K562 (cell line): Measurements from ENCODE around the gene STOX1. TPM values are rescaled to one million over a fixed set of nuclear protein-coding genes. Genes with fewer than 3 reads are reported as not detected.

Experiments
- ARID3B ChIP-seq: fragments of 250-450 bp; sonication (Bioruptor Pico); IDR thresholded peaks from 2 replicates; pipeline ENCODE4 v1.4.0; 2020; ENCODE audit warnings: borderline replicate concordance
- ARNT ChIP-seq, 2 experiments: fragments of 450-650 bp; IDR thresholded peaks; 2 replicates each; pipeline ENCODE4 v1.6.1; 2016; ENCODE audit warnings: mild to moderate bottlenecking in 1 of 2
- CBX8 ChIP-seq: fragments of 200-600 bp; sonication (generic); IDR thresholded peaks from 2 replicates; pipeline ENCODE4 v1.6.1; 2012; ENCODE audit warnings: borderline replicate concordance, mixed run types, low read depth, mild to moderate bottlenecking, moderate library complexity, mixed read lengths, low read length, control low read depth, inconsistent platforms; ENCODE audit not compliant: poor library complexity, severe bottlenecking; ENCODE audit errors: extremely low read depth
- E2F4 ChIP-seq: sonication (generic); formaldehyde crosslinking; IDR thresholded peaks from 2 replicates; pipeline ENCODE4 v1.8.0; 2022; ENCODE audit warnings: mild to moderate bottlenecking, low read depth, missing genetic modification reagents
- HDAC6 ChIP-seq: IDR thresholded peaks from 2 replicates; pipeline ENCODE4 v1.6.1; 2012; ENCODE audit warnings: low read depth, mild to moderate bottlenecking, control low read depth, inconsistent platforms, low read length, moderate library complexity
- HDAC8 ChIP-seq: fragments of 450-650 bp; IDR thresholded peaks from 2 replicates; pipeline ENCODE4 v1.6.1; 2016; ENCODE audit warnings: mild to moderate bottlenecking, missing genetic modification characterization, moderate library complexity, missing compliant biosample characterization
- HOXB6 ChIP-seq: fragments of 250-450 bp; sonication (Bioruptor Pico); IDR thresholded peaks from 2 replicates; pipeline ENCODE4 v1.5.1; 2022; ENCODE audit warnings: mild to moderate bottlenecking, borderline replicate concordance
- KLF6 ChIP-seq: fragments of 250-450 bp; sonication (Bioruptor Pico); IDR thresholded peaks from 2 replicates; pipeline ENCODE4 v1.4.0; 2020; ENCODE audit warnings: mild to moderate bottlenecking, moderate library complexity, borderline replicate concordance
- MAZ ChIP-seq, 2 experiments: fragments of 450-650 bp in 1 of 2; sonication (generic) in 1 of 2; formaldehyde crosslinking; IDR thresholded peaks in 1 of 2; conservative IDR thresholded peaks in 1 of 2; 2 replicates each; pipeline versions ENCODE4 v1.4.0 to v1.5.0; 2020; ENCODE audit warnings: mild to moderate bottlenecking in 1 of 2, missing genetic modification reagents in 1 of 2
- MLX ChIP-seq, 2 experiments: fragments of 450-650 bp in 1 of 2; sonication (generic) in 1 of 2; formaldehyde crosslinking; conservative IDR thresholded peaks; 2 replicates each; pipeline versions ENCODE4 v1.4.0 to v1.8.1; 2020 to 2022; ENCODE audit warnings: mild to moderate bottlenecking in 1 of 2, missing genetic modification reagents in 1 of 2
- NR2F6 ChIP-seq: fragments of 450-650 bp; formaldehyde crosslinking; IDR thresholded peaks from 2 replicates; pipeline ENCODE4 v1.4.0; 2020; ENCODE audit warnings: mild to moderate bottlenecking
- SIN3B ChIP-seq: fragments of 450-650 bp; IDR thresholded peaks from 2 replicates; pipeline ENCODE4 v1.6.1; 2017; ENCODE audit warnings: low read depth, mild to moderate bottlenecking, moderate library complexity
- STAT5B ChIP-seq: fragments of 250-450 bp; sonication (Bioruptor Pico); IDR thresholded peaks from 2 replicates; pipeline ENCODE4 v1.8.0; 2021; ENCODE audit warnings: mild to moderate bottlenecking, inconsistent platforms
- STAT6 ChIP-seq: sonication (generic); formaldehyde crosslinking; IDR thresholded peaks from 2 replicates; pipeline ENCODE4 v1.8.1; 2023; ENCODE audit warnings: mild to moderate bottlenecking, missing genetic modification reagents
- TAF15 ChIP-seq: fragments of 200-400 bp; formaldehyde crosslinking; IDR thresholded peaks from 2 replicates; pipeline ENCODE4 v1.6.1; 2017; ENCODE audit warnings: mild to moderate bottlenecking, low read depth, low read length, moderate library complexity
- ZBTB7A ChIP-seq: IDR thresholded peaks from 2 replicates; pipeline ENCODE4 v1.6.1; 2011; ENCODE audit warnings: low read depth, mild to moderate bottlenecking, low read length, moderate library complexity, borderline replicate concordance; ENCODE audit not compliant: control insufficient read depth
- ZFP30 ChIP-seq: fragments of 250-450 bp; sonication (Bioruptor Pico); IDR thresholded peaks from 2 replicates; pipeline ENCODE4 v1.8.0; 2022; ENCODE audit warnings: moderate library complexity, mild to moderate bottlenecking, inconsistent platforms, borderline replicate concordance
- ZNF41 ChIP-seq: fragments of 250-450 bp; sonication (Bioruptor Pico); conservative IDR thresholded peaks from 2 replicates; pipeline ENCODE4 v1.4.0; 2020; ENCODE audit warnings: mild to moderate bottlenecking
- ZNF717 ChIP-seq: fragments of 250-450 bp; sonication (Bioruptor Pico); IDR thresholded peaks from 2 replicates; pipeline ENCODE4 v1.5.0; 2021
- ZNF76 ChIP-seq: fragments of 250-450 bp; sonication (Bioruptor Pico); IDR thresholded peaks from 2 replicates; pipeline ENCODE4 v1.4.0; 2020; ENCODE audit warnings: mild to moderate bottlenecking, moderate library complexity, borderline replicate concordance
- ZNF778 ChIP-seq: fragments of 450-650 bp; formaldehyde crosslinking; IDR thresholded peaks from 2 replicates; pipeline ENCODE4 v1.4.0; 2020; ENCODE audit warnings: mild to moderate bottlenecking, moderate library complexity
- polyA plus RNA-seq, 8 experiments: library from polyadenylated mRNA; depleted of rRNA in 4 of 8; stranded (reverse) in 5 of 8; unstranded in 3 of 8; fragments of >200 nt; fragmentation: Nextera tagmentation in 2 of 8; fragmentation: Illumina TruSeq in 1 of 8; extraction: Ambion mirVana in 2 of 8; extraction: Trizol in 1 of 8; gene quantifications; 2 replicates each; pipeline versions ENCODE4 v1.2.1 to v1.2.3, GENCODE V29; 2011 to 2014; ENCODE audit warnings: inconsistent platforms in 1 of 8, missing spikeins in 1 of 8
- total RNA-seq, 7 experiments: library from RNA; depleted of rRNA in 6 of 7; stranded (reverse); fragments of >200 nt in 6 of 7; fragmentation: Illumina TruSeq in 2 of 7; extraction: Trizol in 2 of 7; gene quantifications; 2 replicates each; pipeline versions ENCODE4 v1.2.1 to v1.2.3, GENCODE V29; 2011 to 2021; ENCODE audit warnings: low replicate concordance in 1 of 7

Gene STOX1
- total and polyA plus RNA-seq, 9 of the 15 experiments (the other 6 are each of a cell fraction or from before 2014, with no cell fraction given): 0.09 to 0.87 (median 0.29) TPM

- no peak for TF ChIP-seq ARID3B (CRISPR knock-in tag)
- no peak for TF ChIP-seq CBX8
- TF ChIP-seq NR2F6 (CRISPR knock-in tag): no peak
- TF ChIP-seq HOXB6 (CRISPR knock-in tag): no peak
- no peak for TF ChIP-seq E2F4 (CRISPR knock-in tag)
- peak; percentile 40; the same call in 1 of the 2 replicates for TF ChIP-seq HDAC8 (tag)
- TF ChIP-seq ZBTB7A: no peak
- TF ChIP-seq STAT5B (CRISPR knock-in tag): no peak
- TF ChIP-seq ARNT (IDR thresholded peaks at IDR 0.05): peak in 1 of 2 experiments; percentile 67; a peak in 1 of 4 replicates
- no peak for TF ChIP-seq MLX (CRISPR knock-in tag; conservative IDR thresholded peaks at IDR 0.05)
- TF ChIP-seq ZNF717 (CRISPR knock-in tag): no peak
- no peak for TF ChIP-seq TAF15
- TF ChIP-seq ZNF778: no peak
- TF ChIP-seq MAZ (CRISPR knock-in tag; conservative IDR thresholded peaks at IDR 0.05 in 1 of 2, IDR thresholded peaks at IDR 0.05 in 1 of 2): peak; percentile 73
- TF ChIP-seq HDAC6: no peak
- TF ChIP-seq KLF6 (CRISPR knock-in tag): no peak
- no peak for TF ChIP-seq STAT6 (CRISPR knock-in tag)
- TF ChIP-seq ZNF76: no peak
- no peak for TF ChIP-seq SIN3B
- TF ChIP-seq ZNF41: no peak
- no peak for TF ChIP-seq ZFP30 (CRISPR knock-in tag)
Observed at GRCh38 chr10:68826764-68827591, at the start of gene STOX1 (continued).
